Glomerular visceral epithelial cell (primary cell): ENCODE data around the gene JAKMIP3.

ENCODE experiments used
- DNase-seq: peaks from one replicate; pipeline ENCODE4 v3.0.0-alpha.2; 2016; ENCODE audit errors: extremely low spot score

Gene JAKMIP3

GRCh38 chr10:132110111-132110521, 44.4 kb downstream of the JAKMIP3 start:
- DNase-seq = no peak

DNA sequence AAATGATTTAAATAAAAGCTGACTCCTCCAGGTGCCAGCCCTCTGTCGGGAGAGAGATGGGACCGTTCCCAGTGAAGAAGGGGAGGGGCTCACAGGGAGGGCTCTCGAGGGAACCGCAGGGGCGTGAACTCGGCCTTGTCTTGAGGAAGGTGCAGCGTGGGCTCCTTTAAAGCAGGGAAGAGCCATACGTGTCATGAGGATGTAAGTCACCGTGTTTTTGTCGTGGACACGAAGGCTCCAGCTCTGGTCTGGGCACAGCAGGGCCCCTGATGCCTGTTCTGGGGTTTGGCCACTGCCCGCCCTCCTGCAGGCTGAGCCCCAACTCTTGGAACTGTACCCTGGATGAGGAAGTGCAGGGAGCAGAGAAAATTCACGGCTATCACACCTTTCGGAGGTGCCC, 45.0 kb downstream of the JAKMIP3 start:
- no peak for DNase-seq

DNA sequence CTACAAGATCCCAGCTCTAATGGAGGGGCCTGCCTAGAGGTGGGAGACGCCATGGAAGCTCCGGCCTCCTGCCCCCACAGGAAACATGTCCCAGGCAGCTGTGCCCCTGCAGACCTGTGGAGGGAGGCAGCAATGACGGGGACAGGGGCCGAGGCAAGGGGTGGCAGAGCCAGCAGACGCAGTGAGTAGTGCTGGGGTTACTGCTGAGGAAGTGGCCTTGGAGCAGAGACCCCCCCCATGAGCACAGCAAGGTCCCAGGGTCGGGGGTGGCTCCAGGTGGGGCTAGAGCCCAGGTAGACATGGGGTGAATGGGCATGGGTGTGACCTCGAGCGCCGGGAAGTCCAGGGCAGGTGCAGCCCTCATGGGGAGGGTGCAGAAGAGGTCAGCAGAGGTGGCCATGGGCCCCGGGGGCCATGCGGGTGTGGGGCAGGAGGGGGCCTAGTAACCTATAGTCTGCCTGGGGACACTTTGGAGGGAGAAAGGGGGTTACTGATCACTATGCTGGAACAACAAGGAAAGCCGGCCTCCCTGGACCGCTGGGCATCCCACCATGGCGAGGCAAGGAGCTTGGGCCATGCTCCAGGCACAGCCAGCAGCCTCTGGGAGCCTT, 45.5 kb downstream of the JAKMIP3 start:
- no peak for DNase-seq

GRCh38 chr10:132111871-132112341, 46.2 kb downstream of the JAKMIP3 start:
- no peak for DNase-seq

GRCh38 chr10:132112611-132113010, 46.9 kb downstream of the JAKMIP3 start:
- no peak for DNase-seq

GRCh38 chr10:132113206-132113605, 47.5 kb downstream of the JAKMIP3 start:
- no peak for DNase-seq

DNA sequence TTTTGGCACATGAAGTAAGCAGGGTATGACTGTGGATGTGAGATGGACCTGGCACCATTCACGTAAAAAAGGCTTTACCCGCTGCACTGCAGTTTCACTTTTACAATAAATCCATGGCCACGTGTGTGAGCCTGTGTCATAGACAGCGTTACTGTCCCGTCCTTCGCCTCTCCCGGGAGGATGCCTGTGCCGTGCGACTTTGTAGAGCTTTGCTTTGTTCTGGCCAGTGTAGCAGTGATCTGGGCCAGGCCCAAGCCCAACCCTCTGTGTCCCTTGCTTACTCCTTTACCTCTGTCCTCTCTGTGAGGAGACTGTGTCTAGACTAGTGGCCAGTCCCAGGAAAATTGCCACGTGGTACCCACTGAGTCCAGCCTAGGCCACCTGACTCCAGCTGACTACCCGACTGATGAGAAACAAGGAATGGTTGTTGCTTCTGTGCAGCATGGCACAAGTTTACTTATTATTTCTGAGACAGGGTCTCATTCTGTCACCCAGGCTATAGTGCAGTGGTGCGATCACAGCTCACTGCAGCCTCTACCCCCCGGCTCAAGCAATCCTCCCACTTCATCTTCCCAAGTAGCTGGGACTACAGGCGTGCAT, 48.1 kb downstream of the JAKMIP3 start:
- DNase-seq = no peak

- no peak for DNase-seq
Measured at GRCh38 chr10:132114953-132115520, 49.3 kb downstream of the JAKMIP3 start.
